GM12891 (cell line): Measurements from ENCODE around the gene SLC2A9.

Experiments used
- PAX5 ChIP-seq: IDR thresholded peaks from 2 replicates; pipeline ENCODE4 v1.6.1; 2011; ENCODE audit warnings: low read length, moderate library complexity, mild to moderate bottlenecking; ENCODE audit not compliant: insufficient read depth, severe bottlenecking
- POLR2A ChIP-seq: IDR thresholded peaks from 2 replicates; pipeline ENCODE4 v1.6.1; 2011; ENCODE audit warnings: low read depth, low read length, control low read depth
- POLR2AphosphoS5 ChIP-seq: IDR thresholded peaks from 2 replicates; pipeline ENCODE4 v1.6.1; 2011; ENCODE audit warnings: low read depth, low read length, control low read depth
- POU2F2 ChIP-seq: IDR thresholded peaks from 2 replicates; pipeline ENCODE4 v1.6.1; 2011; ENCODE audit warnings: low read depth, mild to moderate bottlenecking, control low read depth, low read length, moderate library complexity
- TAF1 ChIP-seq: IDR thresholded peaks from 2 replicates; pipeline ENCODE4 v1.6.1; 2011; ENCODE audit warnings: low read depth, low read length, control low read depth

GRCh38 chr4:9940041-9940440, 81.3 kb downstream of the SLC2A9 start:
- TF ChIP-seq POLR2AphosphoS5: no peak
- TF ChIP-seq POLR2A: no peak
- TF ChIP-seq TAF1: no peak
- no peak for TF ChIP-seq PAX5
- TF ChIP-seq POU2F2: no peak
